MCF 10A (cell line): Measurements from ENCODE around the gene SMYD3. TPM values are rescaled to one million over a fixed set of nuclear protein-coding genes. Genes with fewer than 3 reads are reported as not detected.

Source experiments
- BruUV-seq: library from RNA; stranded (reverse); fragments of 400-500 nt; replicated peaks from 2 replicates; lab custom pipeline; 2021; lab: Mats Ljungman, UMichigan
- CTCF ChIA-PET: fragments of 300-600 bp; sonication (Branson Sonifier 250); formaldehyde crosslinking; extraction: SDS; loops from one replicate; lab custom pipeline; 2021; ENCODE audit warnings: antibody characterized with exemption, inconsistent platforms; lab: Yijun Ruan, JAX
- POLR2A ChIA-PET: fragments of 300-600, 350-650 bp; sonication (Branson Sonifier 250); formaldehyde crosslinking; extraction: SDS; loops from one replicate; lab custom pipeline; 2020; ENCODE audit warnings: antibody characterized with exemption, inconsistent platforms; lab: Yijun Ruan, JAX
- DNase-seq: peaks from one replicate; pipeline ENCODE4 v3.0.0-alpha.2; 2018; ENCODE audit not compliant: unreplicated experiment
- H3K27ac Mint-ChIP-seq: one replicate; pipeline ENCODE4 v1.8.0; 2022; ENCODE audit warnings: mild to moderate bottlenecking, low read depth, mixed read lengths; ENCODE audit not compliant: unreplicated experiment
- H3K27me3 Mint-ChIP-seq: one replicate; pipeline ENCODE4 v1.8.0; 2022; ENCODE audit warnings: mixed read lengths; ENCODE audit not compliant: insufficient read depth, unreplicated experiment
- H3K36me3 Mint-ChIP-seq: one replicate; pipeline ENCODE4 v1.8.0; 2022; ENCODE audit warnings: mild to moderate bottlenecking, moderate library complexity, mixed read lengths; ENCODE audit not compliant: insufficient read depth, unreplicated experiment
- H3K4me1 Mint-ChIP-seq: one replicate; pipeline ENCODE4 v1.8.0; 2022; ENCODE audit warnings: mixed read lengths; ENCODE audit not compliant: insufficient read depth, unreplicated experiment
- H3K4me3 Mint-ChIP-seq: one replicate; pipeline ENCODE4 v1.8.0; 2022; ENCODE audit warnings: mild to moderate bottlenecking, moderate library complexity, mixed read lengths; ENCODE audit not compliant: unreplicated experiment
- H3K9me3 Mint-ChIP-seq: one replicate; pipeline ENCODE4 v1.8.0; 2022; ENCODE audit warnings: mixed read lengths; ENCODE audit not compliant: unreplicated experiment
- intact Hi-C: fragments of 100-400 bp; cut with micrococcal nuclease; formaldehyde crosslinking; loops from 2 replicates; pipeline ENCODE4 v1.14.1; 2022
- total RNA-seq: library from RNA; stranded (reverse); gene quantifications from 2 replicates; pipeline ENCODE4 v1.2.3, GENCODE V29; 2022
- TF ChIP-seq, protein P1 (sequence below): fragments of 200-600 bp; IDR thresholded peaks from one replicate; pipeline ENCODE4 v1.8.0; 2022; ENCODE audit warnings: antibody characterized with exemption, mild to moderate bottlenecking; ENCODE audit not compliant: unreplicated experiment

SMYD3 gene
- total RNA-seq, 1 experiment from 2014 or later, result 26.9 TPM

DNA sequence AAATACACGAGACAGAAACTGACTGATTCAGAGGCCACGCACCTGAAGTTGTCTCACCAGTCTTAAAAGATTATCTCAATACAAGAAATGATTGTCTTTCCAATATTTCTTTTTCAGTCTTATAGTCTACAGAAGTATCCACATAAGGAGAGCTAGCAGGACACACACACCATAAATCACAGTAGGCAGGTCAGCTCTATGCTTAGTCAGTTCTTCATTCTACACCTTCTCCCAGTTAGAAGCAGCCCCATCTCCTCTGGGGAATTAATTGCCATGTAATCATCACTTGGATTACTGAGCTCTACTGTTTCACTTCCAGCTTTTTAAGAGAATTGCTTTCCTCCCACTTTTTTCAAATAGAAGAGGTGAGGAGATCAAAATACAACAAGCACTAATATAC lies 59.6 kb downstream of the SMYD3 start:
- Mint-ChIP-seq H3K27ac (no peak overlapping the region), H3K4me1 (no peaks in the 10 kb centered on the region), H3K27me3 (no peaks in the 10 kb centered on the region), H3K9me3 (no peaks in the 10 kb centered on the region), H3K36me3 (no peaks in the 10 kb centered on the region), H3K4me3 (no peak overlapping the region)
- no peak for DNase-seq
- TF ChIP-seq, protein P1, sequence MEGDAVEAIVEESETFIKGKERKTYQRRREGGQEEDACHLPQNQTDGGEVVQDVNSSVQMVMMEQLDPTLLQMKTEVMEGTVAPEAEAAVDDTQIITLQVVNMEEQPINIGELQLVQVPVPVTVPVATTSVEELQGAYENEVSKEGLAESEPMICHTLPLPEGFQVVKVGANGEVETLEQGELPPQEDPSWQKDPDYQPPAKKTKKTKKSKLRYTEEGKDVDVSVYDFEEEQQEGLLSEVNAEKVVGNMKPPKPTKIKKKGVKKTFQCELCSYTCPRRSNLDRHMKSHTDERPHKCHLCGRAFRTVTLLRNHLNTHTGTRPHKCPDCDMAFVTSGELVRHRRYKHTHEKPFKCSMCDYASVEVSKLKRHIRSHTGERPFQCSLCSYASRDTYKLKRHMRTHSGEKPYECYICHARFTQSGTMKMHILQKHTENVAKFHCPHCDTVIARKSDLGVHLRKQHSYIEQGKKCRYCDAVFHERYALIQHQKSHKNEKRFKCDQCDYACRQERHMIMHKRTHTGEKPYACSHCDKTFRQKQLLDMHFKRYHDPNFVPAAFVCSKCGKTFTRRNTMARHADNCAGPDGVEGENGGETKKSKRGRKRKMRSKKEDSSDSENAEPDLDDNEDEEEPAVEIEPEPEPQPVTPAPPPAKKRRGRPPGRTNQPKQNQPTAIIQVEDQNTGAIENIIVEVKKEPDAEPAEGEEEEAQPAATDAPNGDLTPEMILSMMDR, result no peak
- POLR2A ChIA-PET, result interaction anchor here (0.6 kb wide), 1 partner anchor 41 kb away, joined by 3 read pairs; no protein-coding TSS in a partner anchor
- no TSS peak for BruUV-seq
- intact Hi-C loops, result loop anchor here (5.0 kb wide), 1 partner anchor 150 kb away; no protein-coding TSS in a partner anchor
- CTCF ChIA-PET, result interaction anchor here (0.6 to 4.2 kb wide), 13 partner anchors 8 to 1298 kb away, joined by 3 to 44 read pairs (median 5); no protein-coding TSS in a partner anchor

DNA sequence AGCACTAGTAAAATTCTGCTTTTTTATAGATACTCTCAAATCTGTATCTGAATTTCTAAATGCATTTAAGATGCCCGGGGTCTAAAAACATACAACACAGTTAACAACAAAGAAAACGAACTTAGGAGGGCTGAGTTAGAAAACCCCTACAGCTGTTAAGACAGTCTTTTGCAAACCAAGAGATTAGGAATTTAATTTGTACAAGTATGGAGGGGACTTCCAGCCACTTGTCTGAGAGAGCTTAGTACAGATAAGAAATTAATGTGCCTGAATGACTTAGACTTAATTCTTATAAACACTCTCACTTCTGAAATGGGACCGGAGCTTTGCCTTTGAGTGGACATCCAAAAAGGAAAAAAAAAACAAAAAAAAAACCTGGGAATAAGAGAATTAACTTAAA lies 61.6 kb downstream of the SMYD3 start:
- Mint-ChIP-seq H3K4me1 (no peaks in the 10 kb centered on the region), H3K27ac (no peak overlapping the region), H3K36me3 (no peaks in the 10 kb centered on the region), H3K4me3 (no peak overlapping the region), H3K27me3 (no peaks in the 10 kb centered on the region), H3K9me3 (no peaks in the 10 kb centered on the region)
- no peak for DNase-seq
- CTCF ChIA-PET, result interaction anchor here (0.6 to 1.2 kb wide), 3 partner anchors 20 to 1292 kb away, joined by 3 to 4 read pairs (median 4); no protein-coding TSS in a partner anchor
- no TSS peak for BruUV-seq
- TF ChIP-seq, protein P1, result no peak
- intact Hi-C loops, result loop anchor here (5.0 kb wide), 1 partner anchor 148 kb away; no protein-coding TSS in a partner anchor
- POLR2A ChIA-PET, result interaction anchor here (0.6 kb wide), 1 partner anchor 1387 kb away, joined by 3 read pairs; no protein-coding TSS in a partner anchor

DNA sequence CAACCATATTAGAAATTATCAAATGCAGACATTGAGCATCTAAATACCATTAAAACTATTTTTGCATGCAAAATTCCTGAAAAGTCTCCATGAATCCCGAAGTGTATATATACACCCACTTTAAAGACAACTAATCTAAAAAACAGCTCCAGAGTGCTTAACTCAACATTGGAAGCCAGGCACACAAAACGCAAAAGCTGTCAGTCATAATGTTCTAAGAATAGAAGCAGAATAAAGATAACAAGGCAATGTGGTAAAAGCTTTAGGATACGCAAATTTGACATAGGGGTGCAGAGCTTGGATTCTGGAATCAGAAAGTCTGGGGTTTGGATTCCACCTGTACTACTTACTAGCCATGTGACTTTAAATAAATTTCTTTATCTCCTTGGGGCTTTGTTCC lies 62.5 kb downstream of the SMYD3 start:
- DNase-seq, result no peak
- Mint-ChIP-seq H3K27ac (no peak overlapping the region), H3K36me3 (no peaks in the 10 kb centered on the region), H3K9me3 (no peaks in the 10 kb centered on the region), H3K4me3 (no peak overlapping the region), H3K27me3 (no peaks in the 10 kb centered on the region), H3K4me1 (no peaks in the 10 kb centered on the region)
- TF ChIP-seq, protein P1, result no peak
- ChIA-PET CTCF (interaction anchor here (1.2 to 3.1 kb wide), 3 partner anchors 19 to 1292 kb away, joined by 3 to 14 read pairs (median 4); no protein-coding TSS in a partner anchor), POLR2A (interaction anchor here (0.8 kb wide), 1 partner anchor 990 kb away, joined by 3 read pairs; no protein-coding TSS in a partner anchor)
- intact Hi-C loops, result loop anchor here (5.0 kb wide), 1 partner anchor 147 kb away; no protein-coding TSS in a partner anchor
- no TSS peak for BruUV-seq

DNA sequence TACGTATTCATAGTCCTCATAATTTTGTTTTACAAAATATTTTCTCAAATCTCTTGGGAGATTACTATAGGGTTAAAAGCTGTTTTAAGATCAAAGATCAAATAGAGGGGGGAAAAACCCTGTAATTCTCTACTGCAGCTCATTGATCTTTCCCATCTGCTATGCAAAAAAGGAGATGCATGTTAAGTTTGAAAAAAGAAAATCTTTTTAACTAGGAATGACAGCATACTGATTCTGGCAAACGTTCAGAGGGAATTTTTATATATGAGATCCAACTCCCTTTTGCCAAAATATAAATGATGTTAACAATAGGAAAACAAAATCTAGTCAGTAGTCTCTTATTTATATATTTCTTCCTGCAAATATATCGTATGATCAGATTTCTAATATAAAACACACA lies 69.1 kb downstream of the SMYD3 start:
- DNase-seq, result no peak
- BruUV-seq, result no TSS peak
- intact Hi-C loops, result no loop called here
- Mint-ChIP-seq H3K27ac (no peak overlapping the region), H3K36me3 (no peaks in the 10 kb centered on the region), H3K27me3 (no peaks in the 10 kb centered on the region), H3K4me1 (peaks cover 6% of the 10 kb centered on the region), H3K4me3 (no peak overlapping the region), H3K9me3 (no peaks in the 10 kb centered on the region)
- ChIA-PET POLR2A (no interaction called here), CTCF (interaction anchor here (0.8 to 2.7 kb wide), 3 partner anchors 10 to 13 kb away, joined by 3 to 9 read pairs (median 5); no protein-coding TSS in a partner anchor)
- TF ChIP-seq, protein P1, result no peak
